Testis (tissue), 2 donors: Measurements from ENCODE around the gene CKAP5.

Source experiments
- POLR2A ChIP-seq: fragments of 450-650 bp; IDR thresholded peaks from one replicate; pipeline ENCODE4 v1.6.1; 2017; ENCODE audit warnings: antibody characterized with exemption, mild to moderate bottlenecking, moderate library complexity
- TF ChIP-seq, protein P1 (sequence below), 3 experiments: fragments of 450-650 bp in 2 of 3; fragments of 200-600 bp in 1 of 3; sonication (generic) in 1 of 3; IDR thresholded peaks; one replicate each; pipeline ENCODE4 v1.5.1; 2016 to 2019; ENCODE audit warnings: antibody characterized with exemption in 3 of 3, mild to moderate bottlenecking in 2 of 3, moderate library complexity in 1 of 3

DNA sequence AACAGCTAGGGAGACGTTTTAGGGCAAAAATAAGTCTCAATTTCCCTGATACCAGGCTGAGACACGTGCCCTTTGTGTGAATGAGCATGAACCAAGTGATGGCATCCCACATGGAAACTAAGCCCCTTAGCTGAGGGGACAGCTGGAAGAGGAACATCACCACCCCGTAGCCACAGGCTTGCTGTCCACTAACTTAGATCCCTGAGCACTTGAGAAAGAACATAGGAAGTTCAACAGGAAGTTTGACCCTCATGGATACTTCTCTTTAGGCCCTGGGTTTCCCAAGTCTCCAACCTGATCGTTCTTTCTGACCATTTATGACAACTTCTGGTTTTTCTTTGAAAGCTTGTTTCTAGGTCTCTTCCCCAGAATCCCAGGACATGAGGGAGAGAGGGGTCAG, 11.6 kb upstream of the CKAP5 start:
- TF ChIP-seq, protein P1, sequence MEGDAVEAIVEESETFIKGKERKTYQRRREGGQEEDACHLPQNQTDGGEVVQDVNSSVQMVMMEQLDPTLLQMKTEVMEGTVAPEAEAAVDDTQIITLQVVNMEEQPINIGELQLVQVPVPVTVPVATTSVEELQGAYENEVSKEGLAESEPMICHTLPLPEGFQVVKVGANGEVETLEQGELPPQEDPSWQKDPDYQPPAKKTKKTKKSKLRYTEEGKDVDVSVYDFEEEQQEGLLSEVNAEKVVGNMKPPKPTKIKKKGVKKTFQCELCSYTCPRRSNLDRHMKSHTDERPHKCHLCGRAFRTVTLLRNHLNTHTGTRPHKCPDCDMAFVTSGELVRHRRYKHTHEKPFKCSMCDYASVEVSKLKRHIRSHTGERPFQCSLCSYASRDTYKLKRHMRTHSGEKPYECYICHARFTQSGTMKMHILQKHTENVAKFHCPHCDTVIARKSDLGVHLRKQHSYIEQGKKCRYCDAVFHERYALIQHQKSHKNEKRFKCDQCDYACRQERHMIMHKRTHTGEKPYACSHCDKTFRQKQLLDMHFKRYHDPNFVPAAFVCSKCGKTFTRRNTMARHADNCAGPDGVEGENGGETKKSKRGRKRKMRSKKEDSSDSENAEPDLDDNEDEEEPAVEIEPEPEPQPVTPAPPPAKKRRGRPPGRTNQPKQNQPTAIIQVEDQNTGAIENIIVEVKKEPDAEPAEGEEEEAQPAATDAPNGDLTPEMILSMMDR (IDR thresholded peaks at IDR 0.05): no peak
- TF ChIP-seq POLR2A: no peak
